ENCODE measurements around the gene S100G.

DNA sequence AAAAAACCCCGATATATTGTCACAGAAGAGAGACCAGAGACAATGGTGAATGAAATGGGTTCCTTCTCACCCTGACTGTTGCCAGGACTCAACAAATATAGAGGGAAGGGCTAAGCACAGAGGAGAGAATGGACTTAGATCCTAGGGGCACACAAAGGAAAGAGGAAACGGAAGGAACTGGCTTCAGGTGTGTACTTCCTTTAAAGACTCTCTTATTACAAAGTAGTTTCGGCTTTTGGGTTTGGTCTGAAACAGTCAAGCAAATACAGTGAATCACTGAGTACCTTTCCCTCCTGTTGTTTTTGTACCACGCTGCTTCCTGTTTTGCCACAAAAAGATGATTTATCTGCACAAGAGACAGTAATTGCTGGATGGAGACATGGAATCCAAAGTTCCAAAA is 46.1 kb upstream of the S100G start:
- no peak for TF ChIP-seq POLR2A (IDR thresholded peaks at IDR 0.05; ENCODE audit: low read depth, low read length)
- TF ChIP-seq, protein P1, sequence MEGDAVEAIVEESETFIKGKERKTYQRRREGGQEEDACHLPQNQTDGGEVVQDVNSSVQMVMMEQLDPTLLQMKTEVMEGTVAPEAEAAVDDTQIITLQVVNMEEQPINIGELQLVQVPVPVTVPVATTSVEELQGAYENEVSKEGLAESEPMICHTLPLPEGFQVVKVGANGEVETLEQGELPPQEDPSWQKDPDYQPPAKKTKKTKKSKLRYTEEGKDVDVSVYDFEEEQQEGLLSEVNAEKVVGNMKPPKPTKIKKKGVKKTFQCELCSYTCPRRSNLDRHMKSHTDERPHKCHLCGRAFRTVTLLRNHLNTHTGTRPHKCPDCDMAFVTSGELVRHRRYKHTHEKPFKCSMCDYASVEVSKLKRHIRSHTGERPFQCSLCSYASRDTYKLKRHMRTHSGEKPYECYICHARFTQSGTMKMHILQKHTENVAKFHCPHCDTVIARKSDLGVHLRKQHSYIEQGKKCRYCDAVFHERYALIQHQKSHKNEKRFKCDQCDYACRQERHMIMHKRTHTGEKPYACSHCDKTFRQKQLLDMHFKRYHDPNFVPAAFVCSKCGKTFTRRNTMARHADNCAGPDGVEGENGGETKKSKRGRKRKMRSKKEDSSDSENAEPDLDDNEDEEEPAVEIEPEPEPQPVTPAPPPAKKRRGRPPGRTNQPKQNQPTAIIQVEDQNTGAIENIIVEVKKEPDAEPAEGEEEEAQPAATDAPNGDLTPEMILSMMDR (IDR thresholded peaks at IDR 0.05; ENCODE audit: extremely low read depth in 1 of 2, insufficient read depth in 1 of 2, low read depth in 1 of 2, low read length in 2 of 2) = no peak
- no peak for TF ChIP-seq POLR2AphosphoS5 (IDR thresholded peaks at IDR 0.05; ENCODE audit: insufficient read depth, low read depth, low read length)
- no peak for TF ChIP-seq EZH2 (IDR thresholded peaks at IDR 0.05; ENCODE audit: borderline replicate concordance, low read depth, low read length, severe bottlenecking)
- no peak for TF ChIP-seq FOS (IDR thresholded peaks at IDR 0.05; ENCODE audit: borderline replicate concordance, insufficient read depth, low read length)
- TF ChIP-seq, protein P2, sequence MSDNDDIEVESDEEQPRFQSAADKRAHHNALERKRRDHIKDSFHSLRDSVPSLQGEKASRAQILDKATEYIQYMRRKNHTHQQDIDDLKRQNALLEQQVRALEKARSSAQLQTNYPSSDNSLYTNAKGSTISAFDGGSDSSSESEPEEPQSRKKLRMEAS (IDR thresholded peaks at IDR 0.05; ENCODE audit: insufficient read depth, insufficient read length) = no peak
- no peak for TF ChIP-seq MYC (IDR thresholded peaks at IDR 0.05; ENCODE audit: low read depth, low read length)
- TF ChIP-seq GATA2 (IDR thresholded peaks at IDR 0.05; ENCODE audit: insufficient read depth, insufficient read length, low read depth, low read length) = peak; percentile 10
- no peak for TF ChIP-seq JUN (IDR thresholded peaks at IDR 0.05; ENCODE audit: borderline replicate concordance, insufficient read depth, insufficient read length, low read depth)
